CD4-positive, alpha-beta T cell treated with Interferon alpha-2 for 1 hour (primary cell): ENCODE results near the gene ABCA13.

ENCODE experiments used
- DNase-seq, 2 donors: peaks; one replicate each; pipeline ENCODE4 v3.0.0-alpha.2; 2020 to 2022

Gene ABCA13

DNA sequence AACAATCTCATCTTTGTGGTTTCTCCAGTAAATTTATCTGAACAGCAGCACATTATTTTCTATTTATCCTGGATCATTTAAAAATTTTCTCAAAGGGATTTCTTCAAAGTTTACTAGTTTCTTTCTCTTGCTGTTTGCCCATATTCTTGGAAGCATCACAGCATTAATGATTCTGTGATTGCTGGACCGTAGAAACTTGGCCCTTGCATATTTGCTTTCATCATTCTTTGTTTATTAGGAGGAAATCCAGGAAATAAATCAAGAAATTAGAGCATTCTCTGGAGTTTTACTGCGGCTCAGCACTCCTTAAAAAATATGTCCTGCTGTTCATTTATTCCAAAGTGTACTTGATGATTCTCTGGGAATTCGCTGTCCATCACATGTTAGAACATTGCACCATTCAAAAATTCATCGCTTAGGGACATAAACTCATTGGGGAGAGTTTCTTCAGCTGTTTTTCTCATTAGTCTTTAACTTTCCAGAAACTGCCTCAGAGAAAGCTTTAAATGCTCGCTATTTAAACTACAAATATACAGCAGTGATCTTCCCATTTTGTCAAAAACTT, 489.1 kb downstream of the ABCA13 start:
- DNase-seq, result no peak

DNA sequence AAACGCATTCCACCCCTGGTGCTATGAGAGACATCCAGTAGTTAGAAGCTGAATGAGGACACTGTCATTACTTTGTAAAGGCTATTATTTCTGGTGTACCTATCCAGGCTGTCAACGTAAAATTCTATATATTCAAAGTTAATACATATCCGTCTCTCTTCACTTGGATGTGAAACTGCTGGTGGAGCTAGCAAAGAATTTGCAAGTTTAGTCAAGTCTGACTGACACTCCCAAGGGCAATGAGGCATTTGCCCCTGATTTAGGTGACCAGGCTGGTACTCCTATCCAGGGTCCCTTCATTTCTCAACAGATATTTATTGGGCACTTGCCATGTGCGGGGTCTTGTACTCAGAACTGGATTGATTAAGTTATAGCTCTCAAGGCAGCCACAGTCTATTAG, 493.0 kb downstream of the ABCA13 start:
- DNase-seq, result no peak

GRCh38 chr7:48665353-48666135, 494.3 kb downstream of the ABCA13 start:
- DNase-seq, result no peak

DNA sequence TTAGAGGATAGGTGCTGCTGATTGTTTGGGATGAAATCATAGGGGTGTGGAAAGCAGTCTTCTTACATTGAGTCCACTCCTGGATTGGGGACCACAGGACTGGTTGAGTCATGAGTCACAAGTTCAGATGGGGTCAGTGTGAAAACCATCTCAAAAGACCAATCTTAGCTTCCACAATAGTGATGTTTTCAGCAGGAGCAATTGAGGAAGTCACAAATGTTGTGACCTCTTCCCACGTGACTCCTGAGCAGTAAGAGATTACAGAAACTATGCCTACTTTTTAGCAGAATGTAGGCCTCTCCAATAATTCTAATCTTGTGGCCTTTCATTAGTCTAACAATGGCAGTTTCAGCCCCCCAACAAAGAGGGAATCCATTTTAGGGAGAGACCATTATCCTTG, 496.1 kb downstream of the ABCA13 start:
- no peak for DNase-seq

GRCh38 chr7:48671656-48672055, 500.4 kb downstream of the ABCA13 start:
- no peak for DNase-seq

DNA sequence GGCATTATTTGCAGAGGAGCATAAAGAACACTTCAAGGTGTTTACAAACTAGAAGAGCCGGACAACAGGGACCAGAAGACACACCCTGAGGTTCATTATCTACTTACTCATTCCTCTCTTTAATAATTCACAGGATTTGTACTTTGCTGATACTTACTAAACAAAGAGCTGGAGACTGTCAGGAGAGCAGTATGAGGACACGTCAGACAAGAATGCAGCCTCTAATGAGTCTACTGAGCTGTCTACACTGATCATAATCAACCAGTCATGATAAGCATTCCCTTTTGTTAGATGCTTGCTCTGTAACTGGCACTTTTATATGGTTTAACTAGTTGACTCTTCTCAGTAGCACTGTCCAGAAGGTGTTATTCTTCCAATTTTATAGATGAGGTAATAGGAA, 509.7 kb downstream of the ABCA13 start:
- DNase-seq, result no peak

DNA sequence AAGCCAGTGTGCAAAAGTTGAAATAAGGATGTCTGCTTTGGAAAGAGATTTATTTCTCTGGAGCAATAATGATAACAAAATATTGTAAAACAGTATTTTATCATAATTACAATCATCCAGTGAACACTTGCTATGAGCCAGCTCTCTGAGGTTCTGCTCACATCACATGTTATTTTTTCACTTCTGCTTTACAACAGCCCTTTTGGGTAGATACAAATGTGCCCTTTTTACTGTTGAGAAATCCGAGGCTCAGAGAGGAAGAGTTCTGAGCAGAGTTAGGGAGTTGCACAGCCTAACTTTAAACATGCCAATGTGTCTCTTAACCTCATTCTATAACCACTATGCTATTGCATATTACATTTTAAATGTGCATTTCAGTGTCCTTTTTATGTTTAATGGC, 520.5 kb downstream of the ABCA13 start:
- DNase-seq, result no peak
